HG03520 (cell line): ENCODE results near the gene BPIFA2.

Experiments used
- ATAC-seq: cut with Tn5 transposase; IDR thresholded peaks from one replicate; pipeline ENCODE4 v1.9.1; 2021; ENCODE audit warnings: mild to moderate bottlenecking, moderate library complexity; ENCODE audit not compliant: unreplicated experiment

BPIFA2 gene

GRCh38 chr20:33191955-33192354 is 24.0 kb downstream of the BPIFA2 start:
- ATAC-seq = no peak

- ATAC-seq = no peak
These were observed 25.0 kb downstream of the BPIFA2 start for GRCh38 chr20:33192912-33193501.

- no peak for ATAC-seq
These were observed 31.1 kb downstream of the BPIFA2 start for GRCh38 chr20:33199026-33199425.

- no peak for ATAC-seq
These were observed 34.5 kb downstream of the BPIFA2 start for GRCh38 chr20:33202451-33202850.

GRCh38 chr20:33203444-33203843 is 35.5 kb downstream of the BPIFA2 start:
- no peak for ATAC-seq

GRCh38 chr20:33209789-33210188 is 41.8 kb downstream of the BPIFA2 start:
- no peak for ATAC-seq

- ATAC-seq = no peak
These were observed 42.4 kb downstream of the BPIFA2 start for GRCh38 chr20:33210371-33210770.

GRCh38 chr20:33211817-33212424 is 44.0 kb downstream of the BPIFA2 start:
- ATAC-seq = no peak

- ATAC-seq = no peak
These were observed 49.1 kb downstream of the BPIFA2 start, which contains the start of gene BPIFA3 for GRCh38 chr20:33217052-33217451. Gene BPIFA3 (plus strand): TSS chr20:33217352. CDS start chr20:33217537, 185 bp downstream.

- no peak for ATAC-seq
These were observed 56.4 kb downstream of the BPIFA2 start for GRCh38 chr20:33224399-33224798.

- ATAC-seq = no peak
These were observed 61.9 kb downstream of the BPIFA2 start for GRCh38 chr20:33229843-33230242.
